Neuronal stem cell (in vitro differentiated cells): ENCODE data around the gene TSPAN9.
A peak's percentile ranks its signal among the peaks of the same experiment; 100 is the strongest.

Experiments
- DNase-seq: peaks from one replicate; pipeline ENCODE4 v3.0.0-alpha.2; 2013; ENCODE audit warnings: low spot score
- H2AFZ ChIP-seq: one replicate; pipeline ENCODE4 v1.6.1; 2013; ENCODE audit warnings: mild to moderate bottlenecking, low read length, inconsistent platforms
- H2AK5ac ChIP-seq: 2 replicates; pipeline ENCODE4 v1.6.1; 2013; ENCODE audit warnings: low read depth, mild to moderate bottlenecking, inconsistent platforms, low read length, moderate library complexity, mixed read lengths
- H2BK120ac ChIP-seq: 2 replicates; pipeline ENCODE4 v1.6.1; 2013; ENCODE audit warnings: low read depth, mild to moderate bottlenecking, inconsistent platforms, low read length, moderate library complexity, mixed read lengths
- H2BK12ac ChIP-seq: one replicate; pipeline ENCODE4 v1.6.1; 2013; ENCODE audit warnings: low read length, inconsistent platforms
- H2BK15ac ChIP-seq: 2 replicates; pipeline ENCODE4 v1.6.1; 2013; ENCODE audit warnings: mild to moderate bottlenecking, low read length, inconsistent platforms, mixed read lengths
- H2BK5ac ChIP-seq: one replicate; pipeline ENCODE4 v1.6.1; 2013; ENCODE audit warnings: inconsistent platforms, mild to moderate bottlenecking, low read length, moderate library complexity
- H3K14ac ChIP-seq: one replicate; pipeline ENCODE4 v1.6.1; 2013; ENCODE audit warnings: low read length, inconsistent platforms
- H3K18ac ChIP-seq: 2 replicates; pipeline ENCODE4 v1.6.1; 2013; ENCODE audit warnings: low read length, inconsistent platforms
- H3K23ac ChIP-seq: 2 replicates; pipeline ENCODE4 v1.6.1; 2013; ENCODE audit warnings: low read depth, mild to moderate bottlenecking, mixed read lengths, low read length, inconsistent platforms; ENCODE audit not compliant: poor library complexity
- H3K27ac ChIP-seq: replicated peaks from 3 replicates; pipeline ENCODE4 v1.5.1; 2013; ENCODE audit warnings: low read length, inconsistent platforms
- H3K27me3 ChIP-seq, 3 experiments: 2 replicates each; pipeline ENCODE4 v1.6.1; 2013; ENCODE audit warnings: low read length in 3 of 3, mild to moderate bottlenecking in 2 of 3, inconsistent platforms in 1 of 3, low read depth in 1 of 3, mixed read lengths in 1 of 3, moderate library complexity in 1 of 3; ENCODE audit not compliant: control insufficient read depth in 3 of 3, insufficient read depth in 3 of 3
- H3K36me3 ChIP-seq, 2 donors: replicated peaks in 1 of 2; 2 replicates each; pipeline ENCODE4 v1.6.1; 2013; ENCODE audit warnings: low read length in 2 of 2; ENCODE audit not compliant: control insufficient read depth in 2 of 2, insufficient read depth in 2 of 2
- H3K4ac ChIP-seq: 2 replicates; pipeline ENCODE4 v1.6.1; 2013; ENCODE audit warnings: inconsistent platforms, mild to moderate bottlenecking, low read length, moderate library complexity
- H3K4me1 ChIP-seq, 2 donors: 1 replicate in 1 of 2; 2 replicates in 1 of 2; pipeline ENCODE4 v1.6.1; 2013; ENCODE audit warnings: low read length in 2 of 2, low read depth in 1 of 2; ENCODE audit not compliant: control insufficient read depth in 2 of 2, insufficient read depth in 1 of 2
- H3K4me2 ChIP-seq: one replicate; pipeline ENCODE4 v1.6.1; 2013; ENCODE audit warnings: mild to moderate bottlenecking, low read length, inconsistent platforms; ENCODE audit not compliant: insufficient read depth, poor library complexity, severe bottlenecking
- H3K4me3 ChIP-seq, 2 donors: 2 replicates each; pipeline ENCODE4 v1.5.1; 2013; ENCODE audit warnings: low read length in 2 of 2, mild to moderate bottlenecking in 2 of 2, inconsistent platforms in 1 of 2, moderate library complexity in 1 of 2
- H3K79me1 ChIP-seq: one replicate; pipeline ENCODE4 v1.6.1; 2013; ENCODE audit warnings: low read depth, mild to moderate bottlenecking, inconsistent platforms, low read length, moderate library complexity
- H3K9ac ChIP-seq: one replicate; pipeline ENCODE4 v1.6.1; 2013; ENCODE audit warnings: mild to moderate bottlenecking, low read depth, low read length, inconsistent platforms; ENCODE audit not compliant: poor library complexity
- H3K9me3 ChIP-seq, 2 donors: replicated peaks in 1 of 2; 2 replicates each; pipeline versions ENCODE3 to v1.6.1; 2013; ENCODE audit warnings: low read length in 2 of 2, mild to moderate bottlenecking in 2 of 2, inconsistent platforms in 1 of 2, low read depth in 1 of 2, mixed read lengths in 1 of 2, moderate library complexity in 1 of 2; ENCODE audit not compliant: control insufficient read depth in 2 of 2, insufficient read depth in 1 of 2
- H4K8ac ChIP-seq: one replicate; pipeline ENCODE4 v1.6.1; 2013; ENCODE audit warnings: low read depth, mild to moderate bottlenecking, inconsistent platforms, low read length, moderate library complexity
- H4K91ac ChIP-seq: one replicate; pipeline ENCODE4 v1.6.1; 2013; ENCODE audit warnings: low read length, low read depth, mild to moderate bottlenecking, inconsistent platforms; ENCODE audit not compliant: poor library complexity
- WGBS, 2 donors: extraction: QIAGEN DNeasy Blood & Tissue Kit; methylation state at CpG; one replicate each; pipeline ENCODE4 v1.1.7; 2013; ENCODE audit warnings: missing lambda C conversion rate in 2 of 2, mixed read lengths in 1 of 2; ENCODE audit not compliant: insufficient read length in 2 of 2, insufficient replicate concordance in 1 of 2; ENCODE audit errors: extremely low coverage in 2 of 2; 5-methylcytosine and 5-hydroxymethylcytosine counted together

The TSPAN9 gene

GRCh38 chr12:3226264-3226663 lies 149.1 kb downstream of the TSPAN9 start:
- no peak overlapping the region for H3K18ac ChIP-seq
- no peak overlapping the region for H4K91ac ChIP-seq
- no peak overlapping the region for H2BK15ac ChIP-seq
- H3K9me3 ChIP-seq, result peaks cover 5 to 7% of the 10 kb centered on the region in 2 donors
- H3K14ac ChIP-seq, result no peak overlapping the region
- DNase-seq, result no peak
- H3K36me3 ChIP-seq, result no peaks in the 10 kb centered on the region
- no peak overlapping the region for H2BK120ac ChIP-seq
- H3K79me1 ChIP-seq, result no peaks in the 10 kb centered on the region
- no peak overlapping the region for H4K8ac ChIP-seq
- H3K4me2 ChIP-seq, result no peak overlapping the region
- H3K4me1 ChIP-seq, result peaks cover under 1 to 7% of the 10 kb centered on the region in 2 donors
- H3K23ac ChIP-seq, result no peak overlapping the region
- no peak overlapping the region for H2AFZ ChIP-seq
- H2BK5ac ChIP-seq, result no peak overlapping the region
- no peak overlapping the region for H3K4ac ChIP-seq
- peaks cover 0 to 1% (median 0%) of the 10 kb centered on the region in 3 experiments for H3K27me3 ChIP-seq
- no peak overlapping the region for H3K4me3 ChIP-seq
- no peak overlapping the region for H3K9ac ChIP-seq
- no CpG with 5 or more reads among the region's 3 CpGs for WGBS, 2 donors
- no peak overlapping the region for H2BK12ac ChIP-seq
- no peak overlapping the region for H2AK5ac ChIP-seq
- no peak overlapping the region for H3K27ac ChIP-seq

DNA sequence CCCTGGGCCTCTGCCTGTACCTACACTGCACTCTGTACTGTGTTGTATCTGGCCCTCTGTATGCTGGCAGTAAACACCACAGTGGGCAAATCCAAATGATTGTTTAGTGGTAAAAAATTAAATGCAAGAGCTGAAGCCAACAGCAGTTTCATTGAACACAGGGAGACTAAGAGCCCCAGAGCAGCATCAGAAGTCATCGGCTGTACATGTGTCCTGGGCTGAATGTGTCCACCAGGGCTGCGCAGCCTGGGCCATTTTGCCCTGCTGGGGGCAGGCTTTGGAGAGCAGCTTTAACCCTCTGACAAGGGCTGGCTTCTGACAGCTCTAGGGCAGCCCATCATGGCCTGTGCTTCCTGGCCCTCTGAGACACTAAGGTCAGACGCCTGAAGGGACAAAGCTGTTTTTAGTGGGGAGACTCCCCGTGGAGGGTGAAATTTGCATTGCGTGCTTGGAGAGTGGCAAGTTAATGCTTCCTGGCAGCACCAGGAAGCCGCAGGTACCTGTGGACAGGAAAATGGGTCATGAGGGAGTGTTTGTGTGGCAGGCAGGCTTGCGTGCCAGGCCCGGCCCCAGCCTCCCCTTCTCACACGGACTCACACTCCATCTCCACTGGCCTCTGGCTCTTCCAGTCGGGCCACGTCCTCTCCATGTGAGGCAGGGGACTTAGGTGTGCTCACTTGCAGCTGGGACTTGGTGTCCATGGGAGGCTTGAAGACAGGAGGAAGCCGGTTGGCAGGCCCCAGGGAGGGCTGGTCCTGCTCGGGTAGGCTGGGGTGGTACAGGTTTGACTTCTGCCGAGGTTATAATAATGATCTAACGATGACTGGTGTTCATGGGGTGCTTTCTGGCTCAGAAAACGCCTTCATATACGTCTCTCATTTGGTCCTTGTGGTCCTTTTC lies 150.1 kb downstream of the TSPAN9 start:
- Histone ChIP-seq H2BK12ac (no peak overlapping the region), H3K23ac (no peak overlapping the region), H2AK5ac (peak overlapping the region; percentile 51), H4K8ac (no peak overlapping the region), H2AFZ (no peak overlapping the region), H3K27me3 (peaks cover 0 to 1% (median 0%) of the 10 kb centered on the region in 3 experiments), H3K4me3 (no peak overlapping the region), H2BK120ac (no peak overlapping the region), H3K4me2 (no peak overlapping the region), H3K27ac (no peak overlapping the region), H3K79me1 (no peaks in the 10 kb centered on the region), H3K9ac (peak overlapping the region; percentile 9), H3K18ac (peak overlapping the region; percentile 34), H2BK15ac (no peak overlapping the region), H3K4me1 (peaks cover 3 to 12% of the 10 kb centered on the region in 2 donors), H3K36me3 (no peaks in the 10 kb centered on the region), H4K91ac (no peak overlapping the region), H3K4ac (no peak overlapping the region), H2BK5ac (no peak overlapping the region), H3K9me3 (peaks cover 5 to 7% of the 10 kb centered on the region in 2 donors), H3K14ac (no peak overlapping the region)
- DNase-seq, result no peak
- no CpG with 5 or more reads among the region's 17 CpGs for WGBS, 2 donors

DNA sequence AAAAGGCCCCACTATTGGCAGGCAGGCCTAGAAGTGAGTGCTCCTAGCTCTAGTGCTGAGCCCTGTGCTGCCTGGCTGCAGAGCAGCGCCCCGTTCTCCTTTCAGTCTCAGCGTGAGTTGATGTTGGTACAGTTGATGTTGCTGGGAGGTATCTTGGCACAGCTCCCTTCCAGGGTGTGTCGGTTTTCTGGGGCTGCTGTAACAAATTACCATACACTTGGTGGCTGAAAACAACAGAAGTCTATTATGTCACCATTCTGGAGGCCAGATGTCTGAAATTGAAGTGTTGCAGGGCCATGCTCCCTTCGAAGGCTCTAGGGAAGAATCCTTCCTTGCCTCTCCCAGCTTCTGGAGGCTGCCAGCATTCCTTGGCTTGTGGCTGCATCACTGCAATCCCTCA lies 151.4 kb downstream of the TSPAN9 start:
- no peak overlapping the region for H3K18ac ChIP-seq
- H3K36me3 ChIP-seq, result no peaks in the 10 kb centered on the region
- no peak overlapping the region for H4K91ac ChIP-seq
- no peak overlapping the region for H3K14ac ChIP-seq
- DNase-seq, result no peak
- H3K27me3 ChIP-seq, result peaks cover 0 to 1% (median 0%) of the 10 kb centered on the region in 3 experiments
- WGBS, 2 donors, result no CpG with 5 or more reads among the region's 5 CpGs
- no peak overlapping the region for H3K4ac ChIP-seq
- H3K79me1 ChIP-seq, result no peaks in the 10 kb centered on the region
- no peak overlapping the region for H2BK12ac ChIP-seq
- peak overlapping the region; percentile 21 for H2BK5ac ChIP-seq
- H3K27ac ChIP-seq, result no peak overlapping the region
- no peak overlapping the region for H2BK15ac ChIP-seq
- H2AFZ ChIP-seq, result no peak overlapping the region
- H3K4me3 ChIP-seq, result no peak overlapping the region
- no peak overlapping the region for H2BK120ac ChIP-seq
- no peak overlapping the region for H4K8ac ChIP-seq
- H3K4me2 ChIP-seq, result no peak overlapping the region
- H3K9ac ChIP-seq, result no peak overlapping the region
- H3K9me3 ChIP-seq, result peaks cover 5 to 7% of the 10 kb centered on the region in 2 donors
- H3K23ac ChIP-seq, result no peak overlapping the region
- peaks cover 3 to 13% of the 10 kb centered on the region in 2 donors for H3K4me1 ChIP-seq
- H2AK5ac ChIP-seq, result no peak overlapping the region

DNA sequence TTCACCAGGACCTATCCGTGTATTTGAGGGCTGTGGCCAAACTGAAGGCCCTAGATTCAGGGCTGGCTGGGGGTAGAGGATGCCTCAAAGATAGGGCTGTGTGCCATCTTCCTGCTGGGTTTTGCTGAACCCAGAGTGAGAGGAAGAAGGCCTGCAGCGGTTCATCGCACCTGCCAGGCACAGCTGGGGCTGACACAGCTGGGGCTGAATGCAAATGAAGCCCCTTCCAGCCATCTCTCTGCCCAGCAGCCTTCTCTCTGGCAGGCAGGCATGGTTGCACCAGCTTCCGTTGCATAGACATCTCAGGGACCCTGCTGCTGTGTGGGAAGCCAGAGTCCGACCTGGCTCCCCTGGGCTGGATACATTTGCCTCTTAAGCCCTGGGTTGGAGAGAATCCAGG lies 152.4 kb downstream of the TSPAN9 start:
- Histone ChIP-seq H2AFZ (no peak overlapping the region), H3K18ac (no peak overlapping the region), H3K79me1 (no peaks in the 10 kb centered on the region), H3K4me1 (peaks cover 7 to 19% of the 10 kb centered on the region in 2 donors), H4K91ac (no peak overlapping the region), H4K8ac (no peak overlapping the region), H3K14ac (no peak overlapping the region), H2BK15ac (no peak overlapping the region), H3K23ac (no peak overlapping the region), H3K4ac (no peak overlapping the region), H2BK120ac (no peak overlapping the region), H3K36me3 (no peaks in the 10 kb centered on the region), H3K4me3 (no peak overlapping the region), H3K9me3 (peaks cover 5 to 7% of the 10 kb centered on the region in 2 donors), H3K4me2 (no peak overlapping the region), H2BK12ac (no peak overlapping the region), H3K27ac (no peak overlapping the region), H3K27me3 (peaks cover 0 to 1% (median 0%) of the 10 kb centered on the region in 3 experiments), H2AK5ac (no peak overlapping the region), H2BK5ac (no peak overlapping the region), H3K9ac (no peak overlapping the region)
- no peak for DNase-seq
- WGBS, 2 donors, result no CpG with 5 or more reads among the region's 5 CpGs
